ENCODE data around the gene TSC2.

Gene TSC2

DNA sequence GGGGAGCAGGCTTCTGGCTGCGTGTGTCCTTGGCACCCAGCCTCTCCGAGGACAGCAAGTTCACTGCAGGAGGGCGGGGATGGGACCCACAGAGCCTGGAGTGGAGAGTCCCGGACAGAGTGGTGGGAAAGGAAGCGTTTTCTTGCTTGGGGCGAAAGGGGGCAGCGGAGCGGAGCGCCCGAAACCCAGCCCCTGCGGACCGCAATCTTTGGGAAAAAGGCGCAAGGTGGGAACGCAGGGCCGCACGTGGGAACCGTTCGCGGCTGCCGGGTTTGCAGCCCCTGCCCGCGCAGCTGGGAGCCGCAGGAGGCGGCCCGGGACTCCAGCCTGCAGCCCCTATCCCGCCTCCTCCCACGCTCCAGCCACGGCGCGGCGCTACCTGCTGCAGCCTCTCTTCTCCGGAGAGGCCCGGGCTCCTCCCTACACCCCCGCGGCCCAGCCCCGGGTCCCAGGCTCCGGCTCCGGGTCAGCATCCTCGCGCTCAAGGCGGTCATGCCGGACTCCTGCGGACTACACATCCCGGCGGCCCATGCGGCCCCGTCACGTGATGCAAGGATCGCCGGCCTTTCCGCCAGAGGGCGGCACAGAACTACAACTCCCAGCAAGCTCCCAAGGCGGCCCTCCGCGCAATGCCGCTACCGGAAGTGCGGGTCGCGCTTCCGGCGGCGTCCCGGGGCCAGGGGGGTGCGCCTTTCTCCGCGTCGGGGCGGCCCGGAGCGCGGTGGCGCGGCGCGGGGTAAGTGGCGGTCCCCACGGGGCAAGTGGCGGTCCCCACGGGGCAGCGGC lies at the start of gene TSC2, which contains the start of gene NTHL1:
TSS of gene TSC2 (plus strand) at position 656 of the 786 bp plus-strand sequence. CDS start 631 bp downstream, outside the sequence.
TSS of gene NTHL1 (minus strand) at position 505 of the 786 bp plus-strand sequence. CDS start at position 494, 11 bp downstream.
- peak; percentile 71 for DNase-seq

DNA sequence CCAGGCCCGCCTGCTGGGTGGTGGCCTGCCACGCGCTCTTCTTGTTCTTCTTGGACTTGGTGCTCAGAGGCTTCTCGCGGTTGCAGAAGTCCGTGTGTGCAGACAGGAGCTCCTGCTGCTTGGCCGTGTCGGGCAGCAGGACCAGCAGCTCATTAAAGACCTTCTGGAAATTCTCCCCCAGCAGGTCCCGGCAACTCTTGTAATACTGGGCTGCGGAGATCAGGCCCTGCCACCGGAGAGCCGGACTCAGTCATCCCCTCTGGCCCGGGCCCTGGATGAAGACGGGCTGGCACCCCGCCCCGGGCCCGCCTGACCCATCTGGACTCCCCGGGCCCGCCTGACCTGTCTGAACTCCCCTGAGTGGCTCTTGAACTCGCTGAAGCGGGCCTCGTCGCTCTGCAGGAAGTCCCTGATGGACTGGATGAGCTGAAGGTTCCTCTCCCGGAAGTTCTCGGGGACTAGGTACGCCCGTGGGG lies 49.4 kb upstream of the TSC2 start:
- no peak for DNase-seq

DNA sequence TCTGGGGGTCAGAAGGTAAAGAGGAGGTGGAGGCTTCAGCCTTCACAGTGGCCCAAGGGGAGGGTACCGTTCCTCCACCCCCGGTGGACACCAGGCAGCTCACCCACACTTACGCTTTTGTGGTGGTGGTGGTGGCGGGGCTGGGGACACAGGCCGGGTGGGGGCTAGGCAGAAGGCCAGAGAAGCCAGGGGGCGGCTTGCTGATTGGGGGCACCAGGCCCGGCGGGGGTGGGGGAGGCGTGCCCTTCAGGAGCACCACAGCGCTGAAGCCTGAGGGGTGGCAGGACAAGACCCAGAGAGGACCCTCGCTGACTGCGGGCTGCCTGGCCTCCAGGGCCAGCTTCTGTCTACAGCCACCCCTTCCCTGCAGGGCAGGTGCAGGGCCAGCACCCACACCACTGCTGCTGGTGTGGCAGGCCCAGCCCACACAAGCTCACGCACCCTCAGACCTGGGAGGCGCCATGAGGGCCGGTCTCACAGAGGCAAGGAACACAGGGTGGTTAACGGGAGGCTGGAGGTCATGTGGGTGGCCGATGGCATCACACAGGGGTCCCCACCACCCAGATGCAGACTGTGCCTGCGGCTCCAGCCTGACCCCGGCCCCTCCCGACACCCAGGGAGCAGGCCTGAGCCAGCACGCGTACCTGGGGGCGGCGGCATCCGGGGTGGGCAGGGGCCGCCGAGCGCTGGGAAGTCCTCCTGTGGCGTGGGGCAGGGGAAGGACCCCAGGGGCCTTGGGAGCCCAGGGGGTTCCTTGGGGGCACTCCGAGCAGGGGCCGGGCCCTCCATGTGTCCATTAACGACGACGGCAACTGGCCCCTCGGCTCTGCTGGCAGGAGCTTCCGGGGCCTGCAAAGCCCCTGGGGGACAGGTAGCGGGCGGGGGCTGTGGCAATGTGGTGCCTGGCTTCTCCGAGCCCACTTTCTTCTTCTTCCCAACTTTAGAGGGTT lies 48.7 kb upstream of the TSC2 start:
- no peak for DNase-seq

DNA sequence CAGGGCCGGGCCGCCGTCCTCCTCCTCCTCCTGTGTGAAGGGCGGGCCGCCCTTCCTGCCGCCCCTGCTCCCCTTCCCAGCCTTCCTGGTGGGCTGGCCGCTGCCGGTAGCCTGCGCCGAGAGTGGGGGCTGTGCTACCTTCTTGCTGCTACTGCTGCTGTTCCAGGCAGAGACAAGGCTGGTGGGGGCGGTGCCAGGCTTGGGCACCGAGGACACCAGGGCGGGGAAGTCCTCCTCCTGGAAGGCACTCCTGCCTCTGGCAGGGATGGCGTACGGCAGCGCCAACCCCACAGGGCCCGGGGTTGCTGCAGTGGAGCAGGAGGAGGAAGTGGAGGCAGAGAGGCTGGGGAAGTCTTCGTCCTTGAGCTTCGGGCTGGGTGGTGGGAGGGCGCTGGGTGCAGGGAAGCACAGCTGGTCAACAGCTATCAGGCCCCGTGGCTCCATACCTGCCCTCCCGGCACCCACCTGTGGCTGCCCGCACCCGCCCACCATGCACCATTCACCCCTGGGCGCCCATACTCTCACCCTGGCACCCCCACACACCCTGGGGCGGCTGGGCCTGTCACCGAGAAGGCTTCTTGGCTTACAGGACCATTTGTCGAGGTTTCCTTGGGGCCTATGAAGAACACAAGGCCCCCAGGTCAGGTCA lies 47.8 kb upstream of the TSC2 start:
- DNase-seq: no peak

DNA sequence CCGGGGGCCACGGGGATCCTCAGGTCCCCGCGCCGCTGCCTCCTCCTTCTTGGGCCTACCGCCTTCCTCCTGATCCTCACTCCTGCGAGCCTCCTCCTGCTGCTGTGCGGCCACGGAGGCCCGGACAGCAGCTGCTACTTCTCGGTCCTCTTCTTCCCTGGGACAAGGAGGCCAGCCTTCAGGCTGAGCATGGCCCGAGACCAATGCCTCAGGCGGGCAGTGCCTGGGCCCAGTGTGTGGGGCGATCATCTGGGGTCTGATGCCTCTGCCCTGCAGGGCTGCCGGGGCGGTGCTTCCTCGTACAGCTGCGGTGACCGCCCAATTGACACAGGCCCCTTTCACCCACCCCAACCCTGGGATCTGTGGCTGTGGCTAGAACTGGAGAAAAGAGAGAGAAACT lies 46.8 kb upstream of the TSC2 start:
- DNase-seq: no peak

DNA sequence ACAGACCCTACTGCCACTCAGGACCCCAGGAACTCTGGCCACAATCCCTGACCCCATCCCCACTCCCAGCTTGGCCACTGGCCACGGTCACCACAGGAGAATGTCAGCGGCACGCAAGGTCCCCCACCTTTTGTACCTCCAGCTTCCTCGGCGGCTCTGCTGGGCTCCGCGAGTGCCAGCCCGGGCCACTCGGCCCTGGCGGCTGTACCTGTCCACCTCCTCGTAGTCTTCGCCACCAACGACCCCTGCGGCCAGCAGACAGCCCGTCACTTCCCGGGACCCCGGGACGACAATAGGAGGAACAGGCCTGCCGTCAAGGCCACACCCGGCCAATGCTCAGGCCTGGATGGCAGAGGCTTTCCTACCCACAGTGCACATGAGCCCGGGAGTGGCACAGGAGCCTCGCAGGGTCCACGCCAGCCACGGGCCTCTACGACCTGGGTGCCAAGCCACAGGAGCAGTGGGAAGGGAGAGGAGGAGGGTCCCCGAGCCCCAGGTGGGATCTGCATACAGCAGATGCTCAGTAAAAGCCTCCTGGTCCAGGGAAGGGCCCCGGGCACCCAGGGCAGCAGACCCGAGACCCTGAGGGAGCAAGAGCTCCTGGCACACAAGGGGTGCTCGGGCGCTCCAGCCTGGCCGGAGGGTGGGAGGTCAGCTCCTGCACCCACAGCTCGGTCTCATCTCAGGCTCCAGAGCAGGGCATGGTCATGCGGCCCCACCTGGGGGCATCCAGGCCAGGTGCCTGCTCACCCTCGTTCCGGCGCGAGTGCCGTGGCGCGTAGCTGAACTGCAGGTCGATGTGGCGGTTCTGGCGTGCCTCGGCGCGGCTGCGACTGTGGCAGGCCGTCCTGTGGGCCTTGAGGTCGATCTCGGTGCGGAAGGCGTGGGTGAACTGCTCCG lies 46.1 kb upstream of the TSC2 start:
- no peak for DNase-seq

- no peak for DNase-seq
These were observed 45.2 kb upstream of the TSC2 start for GRCh38 chr16:2002406-2003230.

GRCh38 chr16:2003231-2003826 lies 44.5 kb upstream of the TSC2 start:
- no peak for DNase-seq

GRCh38 chr16:2003827-2004641 lies 43.8 kb upstream of the TSC2 start:
- DNase-seq: peak; percentile 56

- DNase-seq: no peak
These were observed 42.8 kb upstream of the TSC2 start for GRCh38 chr16:2004795-2005517.

- DNase-seq: no peak
These were observed 42.1 kb upstream of the TSC2 start for GRCh38 chr16:2005646-2006045.

GRCh38 chr16:2006317-2006716 lies 41.5 kb upstream of the TSC2 start:
- no peak for DNase-seq

DNA sequence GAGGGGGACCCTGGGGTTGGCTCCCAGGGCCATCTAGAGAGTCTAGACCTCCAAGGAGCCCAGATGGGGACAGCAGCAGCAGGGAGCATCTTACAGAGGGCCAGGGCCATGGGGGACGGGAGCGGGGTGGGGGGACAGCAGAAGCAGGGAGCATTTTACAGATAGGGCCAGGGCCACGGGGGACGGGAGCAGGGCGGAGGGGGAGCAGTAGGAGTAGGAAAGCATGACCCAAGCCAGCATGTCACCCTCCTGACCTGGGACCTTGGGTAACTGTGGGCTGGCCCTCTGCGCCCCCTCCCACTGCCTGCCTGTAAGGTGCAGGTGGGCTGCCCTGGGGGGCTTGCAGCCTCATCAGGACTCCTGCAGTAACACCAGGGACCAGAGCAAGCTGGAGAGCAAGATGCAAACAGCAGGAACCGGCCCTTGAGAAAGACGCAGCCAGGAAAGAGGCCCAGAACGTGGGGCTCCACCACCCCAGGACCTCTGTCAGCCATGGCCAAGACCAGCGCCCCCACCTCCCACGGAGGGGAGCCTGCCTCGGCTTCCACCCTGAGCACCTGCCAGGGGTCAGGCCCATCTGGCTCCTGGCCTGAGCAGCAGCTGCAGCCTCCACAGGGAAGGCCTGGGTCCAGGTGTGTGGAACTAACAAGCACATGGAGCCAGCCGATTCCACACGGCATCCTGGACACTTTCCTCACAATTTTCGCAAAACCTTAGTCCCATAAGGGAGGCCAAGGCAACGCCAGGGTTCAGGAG lies 40.5 kb upstream of the TSC2 start:
- no peak for DNase-seq

DNA sequence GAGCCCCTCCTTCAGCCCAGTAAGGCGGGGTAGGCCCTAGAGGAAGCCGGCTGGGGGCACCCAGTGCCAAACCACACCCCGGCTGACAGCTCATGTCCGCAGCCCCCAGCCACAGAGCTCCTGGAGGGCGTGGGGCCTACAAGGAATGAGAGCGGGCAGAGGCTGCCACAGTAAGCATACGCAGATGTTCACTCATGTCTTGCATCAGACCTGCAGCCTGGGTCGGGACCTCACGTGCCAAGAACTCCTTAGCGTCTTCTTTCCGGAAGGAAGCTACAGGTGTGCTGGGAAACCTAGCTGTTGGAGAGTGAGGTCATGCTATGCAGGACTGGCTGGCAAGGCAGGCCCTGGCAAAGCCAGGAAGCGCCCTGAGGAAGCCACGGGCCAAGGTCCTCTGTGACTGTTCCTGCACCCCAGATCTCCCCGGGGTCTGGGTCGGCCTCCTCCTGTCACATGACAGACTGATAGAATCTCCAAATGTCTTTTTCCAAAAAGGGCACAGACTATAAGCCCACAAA lies 39.7 kb upstream of the TSC2 start:
- DNase-seq: peak; percentile 24

GRCh38 chr16:2008631-2009163 lies 39.1 kb upstream of the TSC2 start:
- no peak for DNase-seq

DNA sequence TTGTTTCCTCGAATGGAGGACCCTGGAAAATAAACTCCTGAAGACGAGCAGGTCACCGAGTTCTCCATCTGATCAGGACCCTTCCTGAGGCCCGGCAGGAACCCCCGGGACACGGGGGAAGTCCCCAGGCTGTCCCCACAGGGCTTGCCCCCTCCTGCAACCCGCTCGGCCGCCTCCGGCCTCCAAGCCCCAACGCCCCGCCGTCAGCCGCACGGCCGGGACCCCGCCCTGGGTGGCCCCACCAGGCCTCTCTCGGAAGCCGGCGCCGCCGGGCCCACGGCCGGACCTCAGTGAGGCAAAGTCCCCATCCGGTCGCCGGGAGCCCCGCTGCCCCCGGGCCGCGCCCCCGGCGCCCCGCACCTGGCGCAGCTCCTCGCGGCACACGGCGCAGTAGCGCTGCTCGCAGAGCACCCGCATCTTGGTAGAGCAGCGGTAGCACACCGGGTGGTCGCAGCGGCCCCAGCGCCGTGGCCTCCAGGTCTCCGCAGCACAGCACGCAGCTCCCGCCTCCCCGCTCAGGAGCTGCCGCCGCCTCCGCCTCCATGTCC lies 38.5 kb upstream of the TSC2 start:
- DNase-seq: no peak

- DNase-seq: peak; percentile 26
These were observed 37.8 kb upstream of the TSC2 start, which contains the start of gene ZNF598 for GRCh38 chr16:2009791-2010510. Gene ZNF598, minus strand, starts transcription at chr16:2009821.
